DND-41 (cell line): ENCODE results near the gene KATNA1.

Source experiments
- CTCF ChIP-seq: IDR thresholded peaks from 2 replicates; pipeline ENCODE4 v1.5.1; 2012; ENCODE audit warnings: borderline replicate concordance, low read length, moderate library complexity, mild to moderate bottlenecking; ENCODE audit not compliant: poor library complexity, severe bottlenecking; ENCODE audit errors: extremely low read depth
- EZH2 ChIP-seq: IDR thresholded peaks from 3 replicates; pipeline ENCODE4 v1.6.1; 2012; ENCODE audit warnings: borderline replicate concordance, low read depth, mild to moderate bottlenecking, moderate library complexity, low read length, inconsistent platforms; ENCODE audit not compliant: severe bottlenecking

- no peak for TF ChIP-seq CTCF
- TF ChIP-seq EZH2: no peak
Measured at GRCh38 chr6:149614337-149614736, 34.2 kb downstream of the KATNA1 start.
